Measurements from ENCODE around the gene CCNB2.
"Not testable (repeated sequence)": the region's sequence is repeated elsewhere in the genome, so short reads cannot be mapped to it uniquely, and the experiment has no call there.

DNA sequence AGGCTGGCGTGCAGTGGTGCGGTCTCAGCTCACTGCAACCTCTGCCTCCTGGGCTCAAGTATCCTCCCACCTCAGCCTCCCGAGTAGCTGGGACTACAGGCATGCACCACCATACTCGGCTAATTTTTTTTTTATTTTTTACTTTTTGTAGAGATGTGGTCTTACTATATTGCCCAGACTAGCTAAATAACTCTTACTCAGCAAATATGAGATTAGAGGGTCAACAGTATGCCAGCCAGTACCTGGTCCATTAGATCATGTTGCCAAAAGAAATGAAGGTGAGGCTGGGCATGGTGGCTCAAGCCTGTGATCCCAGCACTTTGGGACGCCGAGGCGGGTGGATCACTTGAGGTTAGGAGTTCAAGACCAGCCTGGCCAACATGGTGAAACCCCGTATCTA, 57.1 kb downstream of the CCNB2 start:
- TF ChIP-seq, protein P1, sequence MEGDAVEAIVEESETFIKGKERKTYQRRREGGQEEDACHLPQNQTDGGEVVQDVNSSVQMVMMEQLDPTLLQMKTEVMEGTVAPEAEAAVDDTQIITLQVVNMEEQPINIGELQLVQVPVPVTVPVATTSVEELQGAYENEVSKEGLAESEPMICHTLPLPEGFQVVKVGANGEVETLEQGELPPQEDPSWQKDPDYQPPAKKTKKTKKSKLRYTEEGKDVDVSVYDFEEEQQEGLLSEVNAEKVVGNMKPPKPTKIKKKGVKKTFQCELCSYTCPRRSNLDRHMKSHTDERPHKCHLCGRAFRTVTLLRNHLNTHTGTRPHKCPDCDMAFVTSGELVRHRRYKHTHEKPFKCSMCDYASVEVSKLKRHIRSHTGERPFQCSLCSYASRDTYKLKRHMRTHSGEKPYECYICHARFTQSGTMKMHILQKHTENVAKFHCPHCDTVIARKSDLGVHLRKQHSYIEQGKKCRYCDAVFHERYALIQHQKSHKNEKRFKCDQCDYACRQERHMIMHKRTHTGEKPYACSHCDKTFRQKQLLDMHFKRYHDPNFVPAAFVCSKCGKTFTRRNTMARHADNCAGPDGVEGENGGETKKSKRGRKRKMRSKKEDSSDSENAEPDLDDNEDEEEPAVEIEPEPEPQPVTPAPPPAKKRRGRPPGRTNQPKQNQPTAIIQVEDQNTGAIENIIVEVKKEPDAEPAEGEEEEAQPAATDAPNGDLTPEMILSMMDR (conservative IDR thresholded peaks at IDR 0.05): not testable (repeated sequence)
- not testable (repeated sequence) for TF ChIP-seq EZH2 (IDR thresholded peaks at IDR 0.05; ENCODE audit: low read depth)
